Loucy (cell line): ENCODE data around the gene SULT4A1.

Source experiments
- CTCF ChIP-seq: fragments of 200-600 bp; sonication (generic); conservative IDR thresholded peaks from 2 replicates; pipeline ENCODE4 v1.5.1; 2014; ENCODE audit warnings: mild to moderate bottlenecking, antibody characterized with exemption, low read length
- EZH2phosphoT487 ChIP-seq: fragments of 200-600 bp; IDR thresholded peaks from 2 replicates; pipeline ENCODE4 v1.6.1; 2018; ENCODE audit warnings: antibody characterized with exemption, mild to moderate bottlenecking, moderate library complexity, borderline replicate concordance

DNA sequence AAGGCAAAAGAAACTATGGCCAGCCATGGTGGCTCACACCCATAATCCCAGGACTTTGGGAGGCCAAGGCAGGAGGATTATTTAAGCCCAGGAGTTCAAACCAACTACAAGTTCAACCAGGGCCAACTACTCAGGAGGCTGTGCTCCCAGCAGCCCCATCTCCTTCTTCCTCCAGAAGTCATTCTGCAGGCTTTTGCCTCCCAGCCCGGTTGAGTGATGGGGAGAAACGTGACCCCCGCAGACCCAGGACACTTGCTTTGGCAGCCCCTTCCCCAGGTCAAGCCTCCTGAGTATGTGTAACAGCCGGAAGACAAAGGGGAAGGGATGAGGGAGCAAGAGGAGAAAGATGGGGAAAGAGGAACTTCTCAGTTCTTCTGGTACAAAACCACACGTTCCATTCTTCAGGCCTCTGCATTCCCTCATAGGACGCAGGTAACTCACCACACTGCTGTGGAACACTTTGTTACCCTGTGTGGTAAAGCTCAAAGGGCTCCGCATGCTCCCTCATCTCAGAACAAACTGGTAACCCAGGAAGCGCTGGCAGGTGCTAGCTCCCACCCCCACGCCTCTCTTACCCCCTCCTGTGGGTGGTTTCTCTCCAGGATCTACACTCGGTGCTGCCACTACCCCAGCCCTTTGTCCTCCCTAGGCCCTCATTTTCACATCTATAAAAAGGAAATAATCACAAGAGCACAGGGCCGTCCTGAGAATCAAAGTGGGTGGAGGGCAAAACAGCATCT, 4.0 kb downstream of the SULT4A1 start:
- TF ChIP-seq CTCF (no peak), EZH2phosphoT487 (no peak)
